Neural cell (in vitro differentiated cells): ENCODE data around the gene ETFA.
"Not testable (repeated sequence)": the region's sequence is repeated elsewhere in the genome, so short reads cannot be mapped to it uniquely, and the experiment has no call there.

Source experiments
- EP300 ChIP-seq: fragments of 450-650 bp; conservative IDR thresholded peaks from 2 replicates; pipeline ENCODE4 v1.6.1; 2014; ENCODE audit warnings: antibody characterized with exemption, mild to moderate bottlenecking, moderate library complexity; ENCODE audit not compliant: poor library complexity, severe bottlenecking
- EZH2 ChIP-seq: fragments of 200-600, 300-800 bp; shearing (Covaris generic), sonication (generic); IDR thresholded peaks from 2 replicates; pipeline ENCODE4 v1.6.1; 2014; ENCODE audit warnings: antibody characterized with exemption, low read length, borderline replicate concordance, mild to moderate bottlenecking; ENCODE audit not compliant: insufficient read depth, poor library complexity, severe bottlenecking
- MXI1 ChIP-seq: fragments of 450-650 bp; conservative IDR thresholded peaks from 2 replicates; pipeline ENCODE4 v1.6.1; 2014; ENCODE audit warnings: antibody characterized with exemption, mild to moderate bottlenecking; ENCODE audit not compliant: poor library complexity, severe bottlenecking
- POLR2AphosphoS5 ChIP-seq: IDR thresholded peaks from 2 replicates; pipeline ENCODE4 v1.6.1; 2012
- TAF1 ChIP-seq: IDR thresholded peaks from 2 replicates; pipeline ENCODE4 v1.6.1; 2012; ENCODE audit warnings: low read depth
- TF ChIP-seq, protein P1 (sequence below): fragments of 450-650 bp; IDR thresholded peaks from 2 replicates; pipeline ENCODE4 v1.5.1; 2014; ENCODE audit warnings: antibody characterized with exemption, mild to moderate bottlenecking, moderate library complexity; ENCODE audit not compliant: poor library complexity, severe bottlenecking
- TF ChIP-seq, protein P2 (sequence below): IDR thresholded peaks from 2 replicates; pipeline ENCODE4 v1.6.1; 2012; ENCODE audit warnings: borderline replicate concordance

DNA sequence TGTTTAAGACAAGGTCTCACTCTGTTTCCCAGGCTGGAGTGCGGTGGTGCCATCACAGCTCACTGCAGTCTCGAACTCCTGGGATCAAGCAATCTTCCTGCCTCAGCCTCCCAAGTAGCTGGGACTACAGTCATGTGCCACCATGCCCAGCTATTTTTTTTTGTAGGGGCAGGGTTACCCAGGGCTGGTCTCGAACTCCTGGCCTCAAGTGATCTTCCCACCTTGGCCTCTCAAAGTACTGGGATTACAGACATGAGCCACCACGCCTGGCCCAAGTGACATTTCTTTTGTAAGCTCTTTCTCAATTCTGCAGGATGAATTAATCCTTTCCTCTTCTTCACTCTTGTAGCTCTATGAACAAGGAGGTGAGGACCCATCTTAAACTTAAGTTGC is 1.9 kb upstream of the ETFA start:
- TF ChIP-seq, protein P1, sequence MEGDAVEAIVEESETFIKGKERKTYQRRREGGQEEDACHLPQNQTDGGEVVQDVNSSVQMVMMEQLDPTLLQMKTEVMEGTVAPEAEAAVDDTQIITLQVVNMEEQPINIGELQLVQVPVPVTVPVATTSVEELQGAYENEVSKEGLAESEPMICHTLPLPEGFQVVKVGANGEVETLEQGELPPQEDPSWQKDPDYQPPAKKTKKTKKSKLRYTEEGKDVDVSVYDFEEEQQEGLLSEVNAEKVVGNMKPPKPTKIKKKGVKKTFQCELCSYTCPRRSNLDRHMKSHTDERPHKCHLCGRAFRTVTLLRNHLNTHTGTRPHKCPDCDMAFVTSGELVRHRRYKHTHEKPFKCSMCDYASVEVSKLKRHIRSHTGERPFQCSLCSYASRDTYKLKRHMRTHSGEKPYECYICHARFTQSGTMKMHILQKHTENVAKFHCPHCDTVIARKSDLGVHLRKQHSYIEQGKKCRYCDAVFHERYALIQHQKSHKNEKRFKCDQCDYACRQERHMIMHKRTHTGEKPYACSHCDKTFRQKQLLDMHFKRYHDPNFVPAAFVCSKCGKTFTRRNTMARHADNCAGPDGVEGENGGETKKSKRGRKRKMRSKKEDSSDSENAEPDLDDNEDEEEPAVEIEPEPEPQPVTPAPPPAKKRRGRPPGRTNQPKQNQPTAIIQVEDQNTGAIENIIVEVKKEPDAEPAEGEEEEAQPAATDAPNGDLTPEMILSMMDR = not testable (repeated sequence)
- TF ChIP-seq POLR2AphosphoS5, EZH2, EP300, MXI1, TAF1: not testable (repeated sequence)
- TF ChIP-seq, protein P2, sequence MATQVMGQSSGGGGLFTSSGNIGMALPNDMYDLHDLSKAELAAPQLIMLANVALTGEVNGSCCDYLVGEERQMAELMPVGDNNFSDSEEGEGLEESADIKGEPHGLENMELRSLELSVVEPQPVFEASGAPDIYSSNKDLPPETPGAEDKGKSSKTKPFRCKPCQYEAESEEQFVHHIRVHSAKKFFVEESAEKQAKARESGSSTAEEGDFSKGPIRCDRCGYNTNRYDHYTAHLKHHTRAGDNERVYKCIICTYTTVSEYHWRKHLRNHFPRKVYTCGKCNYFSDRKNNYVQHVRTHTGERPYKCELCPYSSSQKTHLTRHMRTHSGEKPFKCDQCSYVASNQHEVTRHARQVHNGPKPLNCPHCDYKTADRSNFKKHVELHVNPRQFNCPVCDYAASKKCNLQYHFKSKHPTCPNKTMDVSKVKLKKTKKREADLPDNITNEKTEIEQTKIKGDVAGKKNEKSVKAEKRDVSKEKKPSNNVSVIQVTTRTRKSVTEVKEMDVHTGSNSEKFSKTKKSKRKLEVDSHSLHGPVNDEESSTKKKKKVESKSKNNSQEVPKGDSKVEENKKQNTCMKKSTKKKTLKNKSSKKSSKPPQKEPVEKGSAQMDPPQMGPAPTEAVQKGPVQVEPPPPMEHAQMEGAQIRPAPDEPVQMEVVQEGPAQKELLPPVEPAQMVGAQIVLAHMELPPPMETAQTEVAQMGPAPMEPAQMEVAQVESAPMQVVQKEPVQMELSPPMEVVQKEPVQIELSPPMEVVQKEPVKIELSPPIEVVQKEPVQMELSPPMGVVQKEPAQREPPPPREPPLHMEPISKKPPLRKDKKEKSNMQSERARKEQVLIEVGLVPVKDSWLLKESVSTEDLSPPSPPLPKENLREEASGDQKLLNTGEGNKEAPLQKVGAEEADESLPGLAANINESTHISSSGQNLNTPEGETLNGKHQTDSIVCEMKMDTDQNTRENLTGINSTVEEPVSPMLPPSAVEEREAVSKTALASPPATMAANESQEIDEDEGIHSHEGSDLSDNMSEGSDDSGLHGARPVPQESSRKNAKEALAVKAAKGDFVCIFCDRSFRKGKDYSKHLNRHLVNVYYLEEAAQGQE = not testable (repeated sequence)
